Fibroblast of peridontal ligament (primary cell): ENCODE data around the gene KCNAB3.

ENCODE experiments used
- DNase-seq: peaks from one replicate; pipeline ENCODE4 v3.0.0-alpha.2; 2010; ENCODE audit errors: extremely low read depth

KCNAB3 gene

DNA sequence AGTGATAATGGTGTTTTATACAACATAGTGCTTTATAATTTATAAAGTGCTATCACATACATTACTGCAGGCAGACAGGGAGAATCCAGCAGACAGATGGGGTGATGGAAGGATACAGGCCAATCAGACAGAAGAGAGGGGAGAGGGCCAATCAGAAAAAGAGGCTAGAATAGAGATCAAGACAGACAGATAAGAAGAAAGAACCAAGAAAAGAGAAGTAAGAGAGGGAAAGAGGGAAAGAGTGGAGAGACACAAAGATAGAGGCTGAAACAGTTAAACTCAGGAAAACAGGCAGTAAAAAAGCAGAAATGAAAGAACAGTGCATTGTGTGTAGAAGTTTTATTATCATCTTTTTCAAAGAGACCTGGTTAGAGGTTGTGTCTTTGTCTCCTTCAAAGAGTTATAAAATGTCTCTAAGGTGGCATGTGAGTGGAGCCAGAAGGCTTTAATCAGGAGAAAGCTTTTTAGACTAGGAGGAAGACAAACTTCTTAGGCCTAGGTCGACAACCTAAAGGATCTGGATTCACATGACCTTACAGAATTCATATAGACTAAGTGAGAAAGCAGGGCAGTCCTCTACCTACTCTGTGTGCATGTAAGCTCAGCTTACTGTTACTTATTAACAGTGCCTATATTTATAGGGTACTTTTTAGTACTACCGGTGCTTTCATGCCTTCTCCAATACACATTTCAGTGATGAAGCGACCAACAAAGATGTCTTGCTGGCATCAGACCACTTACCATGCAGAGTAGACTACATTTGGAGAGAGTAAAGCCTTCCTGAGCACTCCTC, 49.4 kb downstream of the KCNAB3 start:
- DNase-seq: no peak

GRCh38 chr17:7878234-7878633, 51.4 kb downstream of the KCNAB3 start:
- DNase-seq: no peak

- no peak for DNase-seq
These were observed 53.8 kb downstream of the KCNAB3 start for GRCh38 chr17:7875804-7876370.

GRCh38 chr17:7873051-7873450, 56.6 kb downstream of the KCNAB3 start:
- DNase-seq: no peak
